ENCODE measurements around the gene FNBP1L. TPM values are rescaled to one million over a fixed set of nuclear protein-coding genes. Genes with fewer than 3 reads are reported as not detected.
A peak's percentile ranks its signal among the peaks of the same experiment; 100 is the strongest.

FNBP1L gene
- polyA plus RNA-seq, 1 donor (not counting 4 experiments of a cell fraction or from before 2014, with no cell fraction given): 22.9 TPM

DNA sequence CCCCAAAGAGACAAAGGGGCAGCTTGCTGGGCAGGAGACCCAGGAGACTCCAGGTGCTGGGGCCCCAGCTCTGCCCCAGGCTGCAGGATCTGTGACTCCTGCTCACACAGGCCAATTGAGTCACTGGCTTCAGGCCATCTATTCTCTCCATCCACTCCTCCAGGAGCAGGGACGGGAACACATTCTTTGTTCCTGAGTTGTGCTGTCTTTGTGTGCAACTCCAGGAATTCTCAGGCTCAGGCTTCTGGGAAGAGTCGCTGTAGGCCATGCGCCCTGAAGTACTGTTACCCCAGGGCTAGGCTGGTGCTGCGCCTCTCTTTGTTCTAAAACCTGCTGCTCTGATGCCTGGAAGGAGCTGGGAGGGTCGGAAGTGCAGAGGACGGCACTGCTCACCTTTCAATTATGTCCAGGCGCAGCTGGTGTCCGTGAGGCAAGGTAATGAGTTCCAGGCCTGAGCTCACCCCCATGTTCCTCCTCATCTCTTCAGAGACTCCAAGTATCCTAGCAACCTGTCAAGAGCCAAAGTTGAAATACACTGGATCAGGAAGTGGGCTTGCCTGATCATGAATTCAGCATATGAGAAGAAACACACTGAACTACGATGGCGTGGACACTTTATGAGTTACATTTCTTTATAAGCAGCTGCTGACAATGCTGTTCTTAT, 127.8 kb downstream of the FNBP1L start:
- Histone ChIP-seq H3K9me1 (ENCODE audit: control insufficient read depth, extremely low read depth, insufficient read depth, low read length) (no peaks in the 10 kb centered on the region), H3K4me1 (ENCODE audit: control insufficient read depth, extremely low read depth, insufficient read depth, low read length) (no peaks in the 10 kb centered on the region), H2AFZ (ENCODE audit: control insufficient read depth, low read length) (no peak overlapping the region), H3K9ac (ENCODE audit: control insufficient read depth, extremely low read depth, insufficient read depth, low read length) (no peak overlapping the region), H3K9me3 (ENCODE audit: control insufficient read depth, low read depth, low read length) (no peaks in the 10 kb centered on the region), H3K27ac (ENCODE audit: control insufficient read depth, insufficient read depth, low read length) (no peak overlapping the region), H4K20me1 (ENCODE audit: control insufficient read depth, extremely low read depth, insufficient read depth, low read length) (peaks cover 35% of the 10 kb centered on the region), H3K27me3 (ENCODE audit: control insufficient read depth, extremely low read depth, insufficient read depth, low read length) (no peaks in the 10 kb centered on the region), H3K4me2 (ENCODE audit: control insufficient read depth, extremely low read depth, insufficient read depth, low read depth, low read length) (no peak overlapping the region), H3K36me3 (ENCODE audit: control insufficient read depth in 2 of 2, extremely low read depth in 1 of 2, insufficient read depth in 2 of 2, low read length in 2 of 2) (peaks cover 43 to 88% of the 10 kb centered on the region in 2 experiments), H3K4me3 (ENCODE audit: control insufficient read depth in 2 of 3, extremely low read depth in 1 of 3, insufficient read depth in 2 of 3, low read depth in 1 of 3, low read length in 3 of 3) (no peak overlapping the region), H3K79me2 (ENCODE audit: control insufficient read depth, insufficient read depth, low read length) (peaks cover 66% of the 10 kb centered on the region)
- FAIRE-seq (peak; percentile 23), DNase-seq (ENCODE audit: low read depth, low spot score) (no peak)
- TF ChIP-seq, protein P1, sequence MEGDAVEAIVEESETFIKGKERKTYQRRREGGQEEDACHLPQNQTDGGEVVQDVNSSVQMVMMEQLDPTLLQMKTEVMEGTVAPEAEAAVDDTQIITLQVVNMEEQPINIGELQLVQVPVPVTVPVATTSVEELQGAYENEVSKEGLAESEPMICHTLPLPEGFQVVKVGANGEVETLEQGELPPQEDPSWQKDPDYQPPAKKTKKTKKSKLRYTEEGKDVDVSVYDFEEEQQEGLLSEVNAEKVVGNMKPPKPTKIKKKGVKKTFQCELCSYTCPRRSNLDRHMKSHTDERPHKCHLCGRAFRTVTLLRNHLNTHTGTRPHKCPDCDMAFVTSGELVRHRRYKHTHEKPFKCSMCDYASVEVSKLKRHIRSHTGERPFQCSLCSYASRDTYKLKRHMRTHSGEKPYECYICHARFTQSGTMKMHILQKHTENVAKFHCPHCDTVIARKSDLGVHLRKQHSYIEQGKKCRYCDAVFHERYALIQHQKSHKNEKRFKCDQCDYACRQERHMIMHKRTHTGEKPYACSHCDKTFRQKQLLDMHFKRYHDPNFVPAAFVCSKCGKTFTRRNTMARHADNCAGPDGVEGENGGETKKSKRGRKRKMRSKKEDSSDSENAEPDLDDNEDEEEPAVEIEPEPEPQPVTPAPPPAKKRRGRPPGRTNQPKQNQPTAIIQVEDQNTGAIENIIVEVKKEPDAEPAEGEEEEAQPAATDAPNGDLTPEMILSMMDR (optimal IDR thresholded peaks at IDR 0.05 in 1 of 3, IDR thresholded peaks at IDR 0.05 in 1 of 3, conservative IDR thresholded peaks at IDR 0.05 in 1 of 3; ENCODE audit: extremely low read depth in 1 of 3, insufficient read depth in 2 of 3, low read length in 3 of 3): no peak
- TF ChIP-seq EZH2 (IDR thresholded peaks at IDR 0.05; ENCODE audit: low read length): no peak
- dilution Hi-C loops (cut with MboI; ENCODE audit: extremely low pct_ligation_motif_present, low sequenced_read_pairs): no loop called here

DNA sequence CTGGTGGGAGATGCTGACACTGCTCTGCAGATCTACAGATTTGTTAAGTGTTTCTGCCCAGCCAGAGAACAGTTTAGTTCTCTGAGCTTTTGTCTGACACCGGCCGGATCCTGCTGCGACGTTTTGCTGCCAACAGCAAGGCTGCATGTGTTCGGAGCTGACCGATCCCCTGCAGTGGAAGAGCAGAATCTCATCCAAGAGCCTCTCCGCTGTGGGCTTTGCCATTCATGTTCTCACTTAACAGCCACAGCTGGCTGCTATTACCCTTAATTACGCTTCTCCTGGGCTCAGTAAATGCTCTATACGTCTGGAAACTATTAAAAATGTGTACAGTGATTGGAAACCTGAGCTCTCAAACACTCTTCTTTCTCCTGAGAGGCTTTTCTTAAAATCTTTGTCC, 128.4 kb downstream of the FNBP1L start:
- H3K4me3 ChIP-seq (ENCODE audit: control insufficient read depth in 2 of 3, extremely low read depth in 1 of 3, insufficient read depth in 2 of 3, low read depth in 1 of 3, low read length in 3 of 3): no peak overlapping the region
- no peaks in the 10 kb centered on the region for H3K27me3 ChIP-seq (ENCODE audit: control insufficient read depth, extremely low read depth, insufficient read depth, low read length)
- FAIRE-seq: no peak
- peaks cover 70% of the 10 kb centered on the region for H3K79me2 ChIP-seq (ENCODE audit: control insufficient read depth, insufficient read depth, low read length)
- no peak overlapping the region for H3K9ac ChIP-seq (ENCODE audit: control insufficient read depth, extremely low read depth, insufficient read depth, low read length)
- H4K20me1 ChIP-seq (ENCODE audit: control insufficient read depth, extremely low read depth, insufficient read depth, low read length): peaks cover 35% of the 10 kb centered on the region
- dilution Hi-C loops (cut with MboI; ENCODE audit: extremely low pct_ligation_motif_present, low sequenced_read_pairs): no loop called here
- no peak overlapping the region for H2AFZ ChIP-seq (ENCODE audit: control insufficient read depth, low read length)
- H3K9me1 ChIP-seq (ENCODE audit: control insufficient read depth, extremely low read depth, insufficient read depth, low read length): no peaks in the 10 kb centered on the region
- peaks cover 45 to 89% of the 10 kb centered on the region in 2 experiments for H3K36me3 ChIP-seq (ENCODE audit: control insufficient read depth in 2 of 2, extremely low read depth in 1 of 2, insufficient read depth in 2 of 2, low read length in 2 of 2)
- H3K9me3 ChIP-seq (ENCODE audit: control insufficient read depth, low read depth, low read length): no peaks in the 10 kb centered on the region
- no peak for DNase-seq (ENCODE audit: low read depth, low spot score)
- no peak overlapping the region for H3K4me2 ChIP-seq (ENCODE audit: control insufficient read depth, extremely low read depth, insufficient read depth, low read depth, low read length)
- no peaks in the 10 kb centered on the region for H3K4me1 ChIP-seq (ENCODE audit: control insufficient read depth, extremely low read depth, insufficient read depth, low read length)
- TF ChIP-seq, protein P1 (optimal IDR thresholded peaks at IDR 0.05 in 1 of 3, IDR thresholded peaks at IDR 0.05 in 1 of 3, conservative IDR thresholded peaks at IDR 0.05 in 1 of 3; ENCODE audit: extremely low read depth in 1 of 3, insufficient read depth in 2 of 3, low read length in 3 of 3): no peak
- TF ChIP-seq EZH2 (IDR thresholded peaks at IDR 0.05; ENCODE audit: low read length): no peak
- H3K27ac ChIP-seq (ENCODE audit: control insufficient read depth, insufficient read depth, low read length): no peak overlapping the region
